HL-60/S4 (cell line): ENCODE measurements around the gene UNC5C.

Experiments
- in situ Hi-C: fragments of 300-500 bp; cut with MboI; formaldehyde crosslinking; loops from 2 replicates; pipeline ENCODE4 v1.14.3; 2022; ENCODE audit warnings: low sequenced_read_pairs

Gene UNC5C

DNA sequence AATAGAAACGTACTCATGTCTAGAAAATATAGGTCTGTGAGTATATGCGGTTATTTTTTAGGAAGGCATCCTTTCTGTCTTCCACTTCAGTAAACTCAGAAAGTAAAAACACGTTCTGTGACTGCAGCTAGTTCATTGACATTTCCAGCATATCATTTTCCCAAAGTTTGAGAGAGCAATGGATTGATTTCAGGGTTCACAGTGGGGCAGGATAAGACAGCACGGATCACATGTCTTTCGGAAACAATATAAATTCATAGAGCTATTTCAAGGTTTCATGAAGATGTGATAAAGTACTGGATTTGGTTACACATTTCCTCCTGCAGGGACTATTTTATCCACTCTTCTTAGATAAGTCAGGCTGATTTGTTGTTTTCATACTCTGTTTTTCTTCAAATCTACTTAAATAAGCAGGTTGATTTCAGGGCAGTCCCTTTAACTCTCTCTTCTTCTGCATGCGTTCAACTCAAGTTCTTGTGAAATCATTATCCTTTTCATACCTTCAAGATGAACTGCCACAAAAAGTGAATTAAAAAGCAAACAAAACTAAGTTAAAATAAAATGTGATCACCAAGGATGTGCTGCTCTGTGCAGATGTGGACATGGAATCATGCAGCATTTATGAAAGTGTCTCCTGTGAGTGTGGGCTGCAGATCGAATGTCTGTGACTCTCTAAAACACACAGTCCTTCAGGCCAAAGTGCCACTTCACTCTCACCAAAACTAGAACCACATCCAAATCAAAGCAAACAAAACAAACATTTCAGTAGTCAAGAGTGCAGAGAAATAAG lies 187.7 kb downstream of the UNC5C start:
- in situ Hi-C loops: no loop called here

DNA sequence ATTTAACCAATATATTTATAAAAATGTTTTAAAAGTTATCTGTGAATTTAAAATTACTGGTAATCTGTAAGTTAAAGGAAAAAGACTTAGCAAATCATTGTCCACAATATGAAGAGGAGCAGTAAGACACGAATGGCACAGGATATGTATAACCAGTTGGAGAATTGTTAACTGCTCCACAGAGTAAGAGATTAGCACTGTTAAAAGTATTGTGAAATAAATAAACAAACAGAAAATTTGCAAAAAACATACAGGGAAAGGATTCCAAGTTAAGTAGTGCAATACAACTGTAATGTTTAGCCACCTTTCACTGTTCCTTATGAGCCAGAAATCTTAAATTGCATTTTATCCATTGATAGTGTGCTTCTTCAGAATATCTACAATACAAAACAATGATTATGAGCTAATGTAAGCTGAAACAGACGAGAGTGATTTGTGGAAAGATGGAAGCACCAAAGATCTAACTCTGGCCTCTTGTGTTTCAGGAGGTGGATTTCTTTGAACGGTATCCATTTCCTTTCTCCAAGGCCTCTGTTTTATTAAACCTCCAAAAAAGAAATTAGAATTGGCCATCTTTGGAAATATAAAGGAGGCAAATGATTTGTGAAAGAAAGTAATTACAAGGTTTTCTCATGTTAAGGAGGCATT lies 188.4 kb downstream of the UNC5C start:
- in situ Hi-C loops: no loop called here

DNA sequence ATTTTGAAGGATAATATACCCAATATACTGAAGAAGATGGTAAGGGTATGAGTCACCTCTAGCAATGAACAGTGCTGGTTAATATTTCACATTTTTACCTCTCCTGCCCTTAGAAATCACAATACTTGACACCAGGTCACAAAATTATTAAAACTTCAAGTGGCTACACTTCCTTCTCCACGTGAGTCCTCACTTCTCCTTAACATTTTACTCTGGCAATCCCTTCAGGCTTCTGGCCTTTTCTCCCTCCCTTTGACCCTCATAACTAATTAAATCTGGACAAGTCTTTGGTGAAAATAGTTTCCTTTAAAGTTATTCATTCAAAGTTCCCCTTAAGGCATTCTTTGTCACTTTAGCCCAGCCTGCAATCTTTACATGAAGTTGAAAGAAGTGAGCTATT lies 190.4 kb downstream of the UNC5C start:
- in situ Hi-C loops: no loop called here

DNA sequence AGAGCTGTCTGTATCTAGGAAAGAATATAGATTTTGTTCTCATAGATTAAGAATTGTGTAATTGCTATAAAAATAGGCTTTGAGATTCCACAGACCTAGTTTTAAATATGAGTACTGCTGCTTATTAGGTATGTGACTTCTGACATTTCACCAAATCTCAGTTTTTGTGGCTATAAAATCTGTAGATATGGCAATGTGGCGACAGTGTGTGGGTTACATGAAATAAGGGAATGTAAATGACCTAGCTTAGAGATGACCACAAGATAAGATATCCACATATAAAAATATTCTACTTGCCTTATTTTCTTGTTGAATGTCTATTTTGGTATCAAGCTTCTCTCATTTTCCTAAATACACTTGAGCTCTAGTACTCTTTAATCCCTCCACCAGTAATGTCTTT lies 193.8 kb downstream of the UNC5C start:
- in situ Hi-C loops: no loop called here

DNA sequence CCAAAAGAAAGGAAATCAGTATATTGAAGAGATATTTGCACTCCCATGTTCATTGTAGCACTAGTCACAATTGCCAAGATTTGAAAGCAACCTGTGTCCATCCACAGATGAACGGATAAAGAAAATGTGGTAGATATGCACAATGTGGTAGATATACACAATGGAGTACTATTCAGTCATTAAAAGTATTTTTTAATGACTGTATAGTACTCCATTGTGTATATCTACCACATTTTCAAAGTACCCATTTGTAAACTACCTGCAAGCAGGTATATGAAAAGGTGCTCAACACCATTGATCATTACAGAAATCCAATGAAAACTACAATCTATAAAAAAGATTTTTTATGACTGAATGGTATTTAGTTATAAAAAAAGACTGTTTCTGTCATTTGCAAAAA lies 200.4 kb downstream of the UNC5C start:
- in situ Hi-C loops: no loop called here

DNA sequence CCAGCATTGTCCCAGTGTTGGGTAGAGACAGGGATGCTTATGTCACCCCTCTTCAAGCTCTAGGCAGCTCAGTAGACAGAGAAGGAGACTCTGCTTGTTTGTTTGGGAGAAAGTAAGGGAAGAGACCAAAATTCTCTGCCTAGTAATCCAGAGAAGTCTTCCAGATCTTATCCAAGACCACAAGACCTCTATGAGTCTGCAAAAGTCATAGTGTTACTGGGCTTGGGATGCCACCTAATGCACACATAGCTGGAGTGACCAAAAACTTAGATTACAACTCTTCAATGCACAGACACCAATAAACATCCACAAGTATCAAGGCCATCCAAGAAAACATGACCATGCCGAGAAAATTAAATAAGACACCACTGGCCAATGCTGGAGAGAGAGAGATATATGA lies 205.5 kb downstream of the UNC5C start:
- in situ Hi-C loops: no loop called here

DNA sequence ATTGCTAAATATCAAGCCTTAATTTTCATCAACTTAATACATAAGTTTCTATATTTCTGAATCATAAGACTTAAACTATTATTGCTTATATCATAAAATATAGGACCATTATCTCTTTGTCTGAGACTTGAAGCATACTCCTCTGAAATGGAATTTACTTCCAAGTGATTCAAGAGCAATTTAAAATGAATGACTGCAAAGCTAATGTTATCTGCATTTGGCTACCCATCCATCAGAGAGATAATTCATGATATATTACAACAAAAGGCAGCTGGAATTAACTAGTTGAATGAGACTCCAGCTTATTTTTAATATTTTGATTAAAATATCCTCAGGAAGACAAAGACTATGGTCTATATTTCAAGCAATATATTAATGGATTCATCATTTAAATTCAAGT lies 208.6 kb downstream of the UNC5C start:
- in situ Hi-C loops: no loop called here

DNA sequence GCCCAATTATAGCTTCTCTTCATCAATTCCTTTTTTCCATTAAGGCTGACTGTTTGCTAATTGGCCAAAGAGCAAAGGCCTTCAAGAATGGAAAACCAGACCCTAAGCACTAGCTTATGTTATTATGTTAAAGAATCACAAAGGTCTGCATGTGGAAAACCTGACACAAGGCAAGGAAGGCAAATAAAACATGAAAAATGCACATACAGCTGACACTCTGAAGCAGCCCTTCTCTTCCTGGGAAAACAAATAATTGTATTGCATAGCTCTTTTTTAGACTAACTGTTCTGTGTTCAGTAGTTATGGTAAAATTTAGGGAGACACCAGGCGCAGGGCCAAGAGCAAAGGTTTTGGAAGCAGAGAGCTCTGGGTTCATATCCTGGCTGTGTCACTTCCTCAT lies 223.1 kb downstream of the UNC5C start:
- in situ Hi-C loops: no loop called here

DNA sequence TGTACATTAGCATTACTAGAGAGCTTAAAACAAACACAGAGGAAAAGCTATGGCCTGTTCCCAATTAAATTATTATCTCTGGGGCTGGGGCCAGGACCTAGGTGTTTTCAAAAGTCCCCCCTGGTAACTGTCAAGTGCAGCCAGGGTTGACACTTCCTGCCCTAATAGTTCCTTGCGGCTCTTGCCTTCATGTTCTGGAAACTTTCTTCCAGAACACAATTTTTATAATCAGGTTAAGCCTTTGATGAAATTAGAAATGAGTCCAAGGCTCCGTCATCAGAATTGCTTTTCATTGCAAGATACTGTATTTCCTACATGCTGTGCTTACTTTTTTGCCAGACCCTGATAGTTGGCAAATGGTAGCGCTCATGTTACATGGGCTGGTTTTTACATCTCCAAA lies 229.6 kb downstream of the UNC5C start:
- in situ Hi-C loops: no loop called here

DNA sequence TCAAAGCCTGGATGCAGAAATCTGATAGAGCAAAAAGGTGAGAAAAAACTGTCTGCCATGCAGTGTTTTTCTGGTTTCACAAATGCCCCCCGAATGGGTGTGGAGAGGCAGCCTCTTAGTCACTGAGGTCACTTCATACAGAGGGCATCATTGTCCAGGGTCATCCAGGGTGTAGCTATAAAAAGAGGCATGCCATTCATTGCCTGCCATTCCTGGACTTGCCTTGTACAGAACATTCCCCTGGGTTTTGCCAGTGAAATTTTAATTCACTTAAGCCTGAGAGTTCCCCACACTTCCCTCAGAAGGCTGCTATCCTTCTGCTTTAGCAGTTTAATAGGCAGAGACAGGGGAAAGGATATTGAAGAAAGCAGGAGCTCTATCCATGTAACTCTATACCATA lies 230.3 kb downstream of the UNC5C start:
- in situ Hi-C loops: no loop called here

DNA sequence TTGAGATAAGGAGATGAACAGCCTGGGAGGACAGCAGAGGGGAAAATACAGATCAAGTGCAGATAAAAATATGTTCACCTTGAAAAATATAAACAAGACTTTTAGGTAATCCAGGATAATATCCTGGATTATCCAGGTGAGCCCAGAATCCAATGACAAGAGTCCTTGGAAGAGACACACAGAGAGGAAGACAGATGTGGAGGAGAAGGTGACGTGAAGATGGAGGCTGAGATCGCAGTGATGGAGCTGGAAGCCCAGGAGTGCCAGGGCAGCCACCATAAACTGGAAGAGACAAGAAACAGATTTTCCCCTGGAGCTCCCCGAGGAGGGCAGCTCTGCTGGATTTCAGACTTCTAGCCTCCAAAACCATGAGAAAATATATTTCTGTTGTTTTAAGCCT lies 230.7 kb downstream of the UNC5C start:
- in situ Hi-C loops: no loop called here

DNA sequence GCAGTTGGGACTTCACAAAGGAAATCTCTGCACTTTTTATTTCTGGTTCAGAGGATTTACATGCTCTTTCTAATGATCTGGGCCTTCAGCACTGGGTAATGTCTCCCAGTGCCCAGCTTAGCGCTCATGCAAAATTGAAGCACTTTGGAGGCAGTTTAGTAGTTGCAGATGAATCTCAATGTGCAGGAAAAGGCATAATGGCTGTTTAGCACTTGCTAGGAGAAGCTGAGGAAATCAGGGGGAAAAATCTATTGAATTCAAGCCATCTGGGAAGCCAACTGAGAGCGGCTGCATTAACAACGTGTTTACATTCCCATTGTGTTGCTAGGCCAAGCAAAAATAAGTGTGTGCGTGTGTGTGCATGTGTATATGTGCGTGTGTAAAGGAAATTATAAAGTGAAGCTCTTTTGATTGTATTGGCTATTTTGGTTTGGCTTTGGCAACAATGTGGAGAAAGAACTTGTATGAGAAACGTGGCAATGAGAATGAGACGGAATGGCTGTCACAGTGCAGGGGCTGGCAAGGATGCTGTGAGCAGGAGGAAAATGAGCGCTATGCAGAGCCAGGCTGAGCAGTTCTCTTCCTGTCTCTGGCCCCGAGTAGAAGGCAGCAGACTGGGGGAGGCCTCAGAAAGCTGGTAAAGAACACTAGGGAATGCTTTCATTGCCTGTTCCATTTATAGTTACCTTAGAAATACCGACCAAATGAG lies 231.5 kb downstream of the UNC5C start:
- in situ Hi-C loops: no loop called here

DNA sequence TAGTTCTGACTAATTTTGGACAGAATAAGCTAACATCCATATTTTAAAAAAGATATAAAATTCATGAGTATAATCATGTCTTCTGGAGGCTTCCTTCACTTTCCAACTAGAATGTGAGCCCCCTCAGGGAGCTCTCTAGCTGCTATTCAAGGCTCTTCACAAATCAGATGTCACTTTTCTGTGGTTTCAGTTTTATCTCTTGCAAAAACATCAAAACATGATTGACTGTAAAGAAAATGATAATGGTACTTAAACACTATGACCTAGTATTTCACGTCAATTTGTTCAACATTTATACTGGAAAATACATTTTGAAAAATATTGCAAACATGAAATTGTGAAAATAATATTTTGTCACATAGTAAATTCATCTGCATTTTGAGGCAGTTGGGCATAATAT lies 234.2 kb downstream of the UNC5C start:
- in situ Hi-C loops: no loop called here

DNA sequence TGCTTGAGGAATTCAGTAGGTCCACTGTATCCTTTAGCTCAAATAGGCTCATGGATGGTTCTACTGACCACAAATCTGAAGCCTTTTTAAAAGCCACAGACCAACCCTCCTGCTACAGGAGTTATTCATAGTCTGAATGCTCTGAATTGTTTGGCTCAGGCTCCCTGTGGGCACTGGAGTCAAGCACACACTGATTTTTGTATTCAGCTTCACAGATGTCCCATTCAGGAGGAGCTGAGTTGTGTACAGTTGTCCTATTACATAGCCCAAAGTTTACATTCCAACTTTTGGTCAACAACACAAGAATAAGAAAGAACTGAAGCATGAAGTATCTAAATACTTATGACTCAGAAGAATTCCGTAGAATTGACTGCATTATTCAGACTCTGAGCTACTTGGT lies 243.9 kb downstream of the UNC5C start:
- in situ Hi-C loops: no loop called here

DNA sequence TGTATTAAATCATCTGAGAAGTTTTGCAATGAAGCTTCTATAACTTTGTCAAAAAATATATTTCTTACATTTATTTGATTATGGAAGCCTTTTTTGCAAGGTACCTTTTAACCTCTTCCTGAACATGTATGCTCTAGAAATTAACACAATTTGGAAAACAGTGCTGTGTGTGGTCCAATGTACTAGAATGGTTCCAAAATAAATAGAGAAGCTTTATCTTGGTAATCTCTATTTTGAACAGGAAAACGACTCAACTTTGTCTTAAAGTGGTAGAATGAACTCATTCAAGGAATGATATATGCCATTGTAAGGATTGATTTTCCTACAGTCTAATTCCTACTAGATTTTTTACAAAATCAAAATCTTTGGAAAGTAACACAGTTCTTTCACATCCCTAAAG lies 248.5 kb downstream of the UNC5C start:
- in situ Hi-C loops: no loop called here

DNA sequence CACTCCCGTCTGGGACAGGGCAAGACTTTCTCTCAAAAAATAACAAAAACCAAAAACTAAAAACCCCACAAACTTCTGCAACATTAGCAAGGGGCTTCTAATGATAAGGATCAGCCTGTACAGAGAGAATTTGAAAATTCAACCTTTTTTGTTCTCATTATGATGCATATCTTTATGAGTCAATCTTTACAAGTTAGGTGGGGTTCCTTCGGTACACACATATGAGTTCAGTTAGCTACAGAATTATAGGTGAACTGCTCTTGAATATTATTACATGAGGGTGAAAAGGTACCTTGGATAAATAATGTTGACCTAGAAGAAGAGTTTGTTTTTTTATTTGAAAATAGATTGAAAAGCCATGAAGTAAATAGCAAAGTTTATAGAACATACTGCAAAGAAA lies 252.7 kb downstream of the UNC5C start:
- in situ Hi-C loops: no loop called here

DNA sequence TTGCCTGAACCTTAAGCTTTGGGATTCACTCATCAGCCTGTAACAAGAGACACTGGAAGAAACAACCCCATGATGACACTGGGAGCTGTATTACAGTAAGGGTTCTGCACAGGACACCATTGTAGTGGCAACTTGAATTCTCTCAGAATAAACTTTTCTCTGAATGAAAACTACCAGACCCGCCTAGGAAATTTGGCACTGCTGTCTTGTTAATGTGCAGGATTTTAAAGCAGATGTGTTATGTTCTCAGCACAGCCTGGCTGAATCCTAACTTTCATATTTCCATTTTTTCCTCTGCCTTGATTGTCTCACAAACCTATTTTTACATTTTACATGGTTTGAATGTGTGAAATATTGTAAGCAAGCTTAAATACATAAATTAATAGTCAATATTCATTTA lies 253.6 kb downstream of the UNC5C start:
- in situ Hi-C loops: no loop called here

DNA sequence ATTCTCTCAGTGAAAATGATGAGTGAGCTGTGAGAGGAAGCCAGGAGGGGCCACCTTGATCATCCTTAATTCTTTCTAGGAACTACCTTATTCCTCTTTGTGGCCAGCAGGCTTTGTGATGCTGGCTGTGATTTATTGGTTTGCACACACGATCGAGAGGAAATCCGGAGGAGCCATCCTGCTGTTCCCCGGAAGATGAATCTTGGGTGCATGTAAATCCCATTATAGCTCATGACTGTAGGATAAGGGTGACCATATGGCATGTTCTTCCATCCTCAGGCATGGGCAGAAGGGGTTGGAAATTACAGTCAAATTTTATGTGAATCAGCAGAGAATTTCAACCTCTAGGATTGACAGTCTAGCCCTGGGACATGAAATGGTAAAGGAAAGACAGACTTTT lies 254.5 kb downstream of the UNC5C start:
- in situ Hi-C loops: no loop called here

DNA sequence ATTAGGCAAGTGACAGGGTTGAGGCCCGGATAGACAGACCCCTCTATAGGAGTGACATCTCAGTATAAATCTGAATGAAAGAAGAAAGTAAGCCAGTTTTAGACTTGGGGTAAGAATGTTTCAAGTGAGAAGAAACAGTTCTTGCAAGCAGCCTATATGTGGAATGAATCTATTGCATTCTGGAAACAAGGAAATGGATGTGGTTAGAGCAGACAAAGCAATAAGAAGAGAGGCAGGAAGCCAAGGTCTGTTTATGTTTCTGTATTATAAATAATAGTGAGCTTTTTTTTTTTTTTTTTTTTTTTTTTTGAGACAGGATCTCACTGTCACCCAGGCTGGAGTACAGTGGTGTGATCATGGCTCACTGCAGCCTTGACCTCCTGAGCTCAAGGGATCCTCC lies 255.8 kb downstream of the UNC5C start:
- in situ Hi-C loops: no loop called here

DNA sequence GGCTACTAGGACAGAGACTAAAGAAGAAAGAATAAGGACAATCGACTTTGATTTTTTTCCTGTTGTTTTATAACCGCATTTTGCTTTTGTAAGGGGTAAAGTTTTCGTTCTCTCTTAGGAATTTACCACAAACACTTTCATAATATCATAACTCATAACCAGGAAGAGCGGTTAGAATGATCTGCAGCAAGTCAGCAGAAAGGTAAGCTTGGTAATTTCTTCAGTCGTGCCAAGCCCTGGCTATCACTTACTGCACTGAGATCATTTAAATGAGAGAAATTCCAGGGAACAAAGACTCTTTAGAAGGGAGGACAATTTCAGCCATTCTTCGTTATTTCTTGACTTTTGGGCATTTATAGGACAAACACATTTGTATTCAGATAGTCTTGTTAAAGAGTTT lies 258.1 kb downstream of the UNC5C start:
- in situ Hi-C loops: no loop called here

DNA sequence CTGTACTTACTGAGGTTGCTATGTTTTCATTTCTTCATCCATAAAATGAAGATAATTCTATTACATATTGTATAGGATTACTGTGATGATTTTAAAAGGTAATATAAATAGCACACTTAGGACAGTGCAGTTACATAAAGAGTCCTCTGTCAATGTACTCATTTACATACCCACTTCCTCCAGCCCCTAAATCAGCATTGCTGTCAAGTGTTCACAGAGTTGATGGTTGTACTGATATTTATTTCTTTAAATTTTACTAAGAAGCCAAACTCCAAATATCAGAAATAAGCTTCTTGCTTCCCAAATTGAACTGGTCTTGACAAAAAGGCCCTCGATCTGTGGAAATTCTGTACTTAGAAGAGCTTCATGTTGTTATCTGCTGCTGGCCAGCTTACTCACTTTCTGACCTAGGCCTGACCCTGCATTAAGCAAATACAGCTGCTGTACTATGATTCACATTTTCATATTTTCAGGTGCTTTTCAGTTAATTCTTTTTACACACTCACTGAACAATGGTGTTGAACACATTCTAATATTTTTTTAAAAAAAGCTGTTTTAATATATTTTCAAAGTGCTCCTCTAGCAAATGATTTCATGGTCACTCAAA lies 259.6 kb downstream of the UNC5C start:
- in situ Hi-C loops: no loop called here

DNA sequence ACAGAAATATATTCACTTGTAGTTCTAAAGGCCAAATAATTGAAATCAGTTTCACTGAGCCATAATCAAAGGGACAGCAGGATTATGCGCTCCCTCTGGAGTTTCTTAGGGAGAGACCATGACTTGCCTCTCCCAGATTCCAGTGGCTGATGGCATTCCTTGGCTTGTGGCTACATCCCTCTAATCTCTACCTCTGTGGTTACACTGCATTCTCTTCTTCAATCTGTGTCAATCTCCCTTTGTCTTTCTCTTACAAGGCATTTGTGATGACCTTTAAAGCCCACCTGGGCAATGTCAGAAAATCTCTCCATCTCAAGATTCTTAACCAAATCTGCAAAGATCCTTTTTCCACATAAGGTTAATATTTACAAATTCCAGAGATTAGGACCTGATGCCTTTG lies 260.2 kb downstream of the UNC5C start:
- in situ Hi-C loops: no loop called here
